Spleen (tissue), 11 donors: ENCODE data around the gene TOP3B. TPM values are rescaled to one million over a fixed set of nuclear protein-coding genes. Genes with fewer than 3 reads are reported as not detected.
A peak's percentile ranks its signal among the peaks of the same experiment; 100 is the strongest.

Source experiments
- DNase-seq: peaks from one replicate; pipeline ENCODE4 v3.0.0-alpha.2; 2020
- H3K27ac ChIP-seq, 8 donors: fragments of 200-600 bp; sonication (generic) in 7 of 8; 1 replicate in 4 of 8; 2 replicates in 4 of 8; pipeline versions ENCODE4 v1.5.0 to v1.8.0; 2016 to 2021; ENCODE audit warnings: inconsistent platforms in 4 of 8, mild to moderate bottlenecking in 4 of 8, moderate library complexity in 1 of 8
- H3K27me3 ChIP-seq, 7 donors: fragments of 200-600 bp; sonication (generic) in 6 of 7; replicated peaks in 1 of 7; 1 replicate in 4 of 7; 2 replicates in 3 of 7; pipeline versions ENCODE4 v1.5.0 to v1.8.0; 2016 to 2021; ENCODE audit warnings: inconsistent platforms in 3 of 7, mild to moderate bottlenecking in 1 of 7
- H3K36me3 ChIP-seq, 6 donors: fragments of 200-600 bp; sonication (generic) in 5 of 6; 1 replicate in 4 of 6; 2 replicates in 2 of 6; pipeline versions ENCODE4 v1.5.0 to v1.8.0; 2016 to 2021; ENCODE audit warnings: inconsistent platforms in 2 of 6
- H3K4me1 ChIP-seq, 6 donors: fragments of 200-600 bp; sonication (generic) in 5 of 6; 1 replicate in 3 of 6; 2 replicates in 3 of 6; pipeline versions ENCODE4 v1.5.0 to v1.8.0; 2016 to 2021; ENCODE audit warnings: inconsistent platforms in 3 of 6
- H3K4me3 ChIP-seq, 8 donors: fragments of 200-600 bp; sonication (generic) in 7 of 8; 1 replicate in 4 of 8; 2 replicates in 4 of 8; pipeline versions ENCODE4 v1.5.0 to v1.8.0; 2016 to 2021; ENCODE audit warnings: inconsistent platforms in 4 of 8, mild to moderate bottlenecking in 4 of 8, moderate library complexity in 2 of 8
- H3K9me3 ChIP-seq, 8 donors: fragments of 200-600 bp; sonication (generic) in 7 of 8; 1 replicate in 4 of 8; 2 replicates in 4 of 8; pipeline versions ENCODE4 v1.5.0 to v1.8.0; 2016 to 2021; ENCODE audit warnings: inconsistent platforms in 4 of 8
- CTCF ChIP-seq, 11 experiments: fragments of 200-600 bp in 7 of 11; fragments of 450-650 bp in 4 of 11; sonication (generic) in 4 of 11; IDR thresholded peaks in 8 of 11; conservative IDR thresholded peaks in 3 of 11; 1 replicate in 7 of 11; 2 replicates in 4 of 11; pipeline versions ENCODE4 v1.4.0 to v1.8.0; 2016 to 2021; ENCODE audit warnings: antibody characterized with exemption in 11 of 11, inconsistent platforms in 4 of 11, mild to moderate bottlenecking in 1 of 11
- POLR2A ChIP-seq, 3 donors: fragments of 450-650 bp; IDR thresholded peaks; one replicate each; pipeline ENCODE4 v1.5.1; 2017; ENCODE audit warnings: antibody characterized with exemption in 3 of 3, mild to moderate bottlenecking in 1 of 3
- POLR2AphosphoS5 ChIP-seq, 3 donors: sonication (generic); formaldehyde crosslinking; IDR thresholded peaks; one replicate each; pipeline ENCODE4 v1.5.1; 2017; ENCODE audit warnings: antibody characterized with exemption in 3 of 3
- WGBS, 5 donors: extraction: QIAGEN DNeasy Blood & Tissue Kit in 3 of 5; methylation state at CpG; one replicate each; pipeline versions ENCODE4 v1.1.5 to v1.1.7; 2013 to 2018; 5-methylcytosine and 5-hydroxymethylcytosine counted together
- intact Hi-C: fragments of 100-400 bp; cut with DNase I; formaldehyde crosslinking; loops from one replicate; pipeline ENCODE4 v1.15.0; 2023; ENCODE audit warnings: low total_unique reads
- polyA plus RNA-seq, 3 donors: library from polyadenylated mRNA; stranded (reverse); fragments of 200-250 nt; gene quantifications; one replicate each; pipeline ENCODE4 v1.2.1, GENCODE V29; 2013
- total RNA-seq, 7 donors: library from RNA; depleted of rRNA in 3 of 7; stranded (reverse); fragments of >200 nt in 3 of 7; fragmentation: NEBNext Ultra II Directional in 4 of 7; extraction: Animal tissue kit (Norgen Biotek cat#: 25700) in 4 of 7; gene quantifications; one replicate each; pipeline versions ENCODE4 v1.1.0 to v1.2.1, GENCODE V29; 2016 to 2021
- donor health status: healthy with polysubstance abuse.
- donor health status: DM: no; HTN: no; CAD: no; lungs with moderate emphysema.
- donor health status: DM: no; HTN: no; CAD: no.
- donor health status: Bipolar disorder and iron deficiency.
- donor health status: healthy.
- donor health status: DM: no; HTN: no; CAD: no.
- donor health status: DM: yes; HTN: yes; CAD: no.

TOP3B gene
- total and polyA plus RNA-seq, 10 donors = 12.6 to 66.4 (median 46.7) TPM

GRCh38 chr22:21965762-21966288 is 16.8 kb downstream of the TOP3B start:
- 96 to 98% (median 97%) methylated on average over 6 of the region's 6 CpGs for WGBS, 5 donors
- H3K27me3 ChIP-seq = no peaks in the 10 kb centered on the region
- TF ChIP-seq POLR2A (IDR thresholded peaks at IDR 0.05) (no peak), CTCF (IDR thresholded peaks at IDR 0.05 in 8 of 11, conservative IDR thresholded peaks at IDR 0.05 in 3 of 11) (no peak), POLR2AphosphoS5 (IDR thresholded peaks at IDR 0.05) (no peak)
- no peaks in the 10 kb centered on the region for H3K4me1 ChIP-seq
- H3K4me3 ChIP-seq = no peak overlapping the region
- intact Hi-C loops = no loop called here
- no peak overlapping the region for H3K27ac ChIP-seq
- no peak for DNase-seq
- no peaks in the 10 kb centered on the region for H3K9me3 ChIP-seq
- H3K36me3 ChIP-seq = peaks cover 2 to 100% (median 98%) of the 10 kb centered on the region in 6 donors

- TF ChIP-seq POLR2AphosphoS5 (IDR thresholded peaks at IDR 0.05) (no peak), POLR2A (IDR thresholded peaks at IDR 0.05) (no peak), CTCF (IDR thresholded peaks at IDR 0.05 in 8 of 11, conservative IDR thresholded peaks at IDR 0.05 in 3 of 11) (no peak)
- Histone ChIP-seq H3K27me3 (no peaks in the 10 kb centered on the region), H3K4me3 (no peak overlapping the region), H3K9me3 (no peaks in the 10 kb centered on the region), H3K36me3 (peaks cover 2 to 100% (median 96%) of the 10 kb centered on the region in 6 donors), H3K27ac (no peak overlapping the region), H3K4me1 (no peaks in the 10 kb centered on the region)
- DNase-seq = no peak
- intact Hi-C loops = no loop called here
- WGBS, 5 donors = 92 to 98% (median 96%) methylated on average over 3 to 6 of the region's 6 CpGs
Measured at GRCh38 chr22:21964918-21965484, 17.6 kb downstream of the TOP3B start.

GRCh38 chr22:21964234-21964633 is 18.4 kb downstream of the TOP3B start:
- no peaks in the 10 kb centered on the region for H3K4me1 ChIP-seq
- H3K4me3 ChIP-seq = no peak overlapping the region
- peaks cover 2 to 100% (median 94%) of the 10 kb centered on the region in 6 donors for H3K36me3 ChIP-seq
- WGBS, 5 donors = 93 to 97% (median 96%) methylated on average over 8 to 15 of the region's 15 CpGs
- no peak for TF ChIP-seq POLR2A (IDR thresholded peaks at IDR 0.05)
- no peak for TF ChIP-seq CTCF (IDR thresholded peaks at IDR 0.05 in 8 of 11, conservative IDR thresholded peaks at IDR 0.05 in 3 of 11)
- peak in 1 of 3 donors; percentile 31 for TF ChIP-seq POLR2AphosphoS5 (IDR thresholded peaks at IDR 0.05)
- intact Hi-C loops = no loop called here
- DNase-seq = no peak
- H3K27me3 ChIP-seq = no peaks in the 10 kb centered on the region
- H3K9me3 ChIP-seq = no peaks in the 10 kb centered on the region
- no peak overlapping the region for H3K27ac ChIP-seq

GRCh38 chr22:21963790-21964211 is 18.8 kb downstream of the TOP3B start:
- WGBS, 5 donors = 94 to 98% (median 96%) methylated on average over 13 to 19 of the region's 19 CpGs
- H3K27me3 ChIP-seq = no peaks in the 10 kb centered on the region
- intact Hi-C loops = no loop called here
- H3K36me3 ChIP-seq = peaks cover 4 to 100% (median 96%) of the 10 kb centered on the region in 6 donors
- H3K4me3 ChIP-seq = no peak overlapping the region
- TF ChIP-seq CTCF (IDR thresholded peaks at IDR 0.05 in 8 of 11, conservative IDR thresholded peaks at IDR 0.05 in 3 of 11) = no peak
- peak in 1 of 3 donors; percentile 30 for TF ChIP-seq POLR2AphosphoS5 (IDR thresholded peaks at IDR 0.05)
- TF ChIP-seq POLR2A (IDR thresholded peaks at IDR 0.05) = no peak
- no peaks in the 10 kb centered on the region for H3K9me3 ChIP-seq
- H3K27ac ChIP-seq = no peak overlapping the region
- no peaks in the 10 kb centered on the region for H3K4me1 ChIP-seq
- DNase-seq = no peak
